T-helper 17 cell (primary cell): ENCODE data around the gene KANSL3. TPM values are rescaled to one million over a fixed set of nuclear protein-coding genes. Genes with fewer than 3 reads are reported as not detected.
"Not testable (repeated sequence)": the region's sequence is repeated elsewhere in the genome, so short reads cannot be mapped to it uniquely, and the experiment has no call there.

Experiments
- ATAC-seq: fragments of 150-1000 bp; cut with Tn5 transposase; 2 replicates; pipeline ENCODE4 v1.10.0; 2021; ENCODE audit warnings: mild to moderate bottlenecking, moderate library complexity
- DNase-seq, 3 donors: peaks; one replicate each; pipeline versions ENCODE4 v3.0.0 to v3.0.0-alpha.2; 2020 to 2021
- H3K9me3 ChIP-seq: one replicate; pipeline ENCODE4 v1.7.0; 2013; ENCODE audit warnings: low read length, mild to moderate bottlenecking; ENCODE audit not compliant: control insufficient read depth, poor library complexity, severe bottlenecking
- H3K27ac Mint-ChIP-seq: one replicate; pipeline ENCODE4 v1.8.0; 2022; ENCODE audit warnings: mild to moderate bottlenecking, moderate library complexity, mixed read lengths
- H3K27me3 Mint-ChIP-seq: one replicate; pipeline ENCODE4 v1.8.0; 2022; ENCODE audit warnings: mixed read lengths
- H3K36me3 Mint-ChIP-seq: one replicate; pipeline ENCODE4 v1.8.0; 2022; ENCODE audit warnings: low read depth, mixed read lengths
- H3K4me1 Mint-ChIP-seq: one replicate; pipeline ENCODE4 v1.8.0; 2022; ENCODE audit warnings: mild to moderate bottlenecking, mixed read lengths
- H3K4me3 Mint-ChIP-seq: one replicate; pipeline ENCODE4 v1.8.0; 2022; ENCODE audit warnings: mild to moderate bottlenecking, moderate library complexity, mixed read lengths
- total RNA-seq, 4 donors: library from RNA in 2 of 4; stranded (reverse) in 2 of 4; gene quantifications; one replicate each; pipeline ENCODE4 v1.2.3 and lab custom pipeline; 2022 to 2026

The KANSL3 gene
- total RNA-seq, 2 donors from 2014 or later, result 57.4 to 61.2 TPM

DNA sequence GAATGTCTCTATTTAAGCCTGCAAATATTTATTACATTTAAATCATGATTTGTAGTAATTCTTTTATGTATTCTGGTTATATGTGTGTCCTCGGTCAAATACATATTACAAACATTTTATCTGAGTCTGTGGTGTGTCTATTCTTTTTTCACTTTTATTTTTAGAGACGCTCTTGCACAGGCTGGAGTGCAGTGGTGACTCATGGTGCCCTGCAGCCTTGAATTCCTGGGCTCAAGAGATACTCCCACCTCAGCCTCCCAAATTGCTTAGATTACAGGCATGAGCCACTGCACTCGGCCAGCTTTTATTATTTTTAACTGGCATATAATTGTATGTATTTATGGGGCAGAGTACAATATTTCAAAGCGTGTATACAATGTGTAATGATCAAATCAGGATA, 54.1 kb downstream of the KANSL3 start:
- no peaks in the 10 kb centered on the region for H3K9me3 ChIP-seq
- DNase-seq (no peak), ATAC-seq (no peak)
- H3K36me3 Mint-ChIP-seq, result peaks cover 3% of the 10 kb centered on the region
- H3K27ac Mint-ChIP-seq, result no peak overlapping the region
- peaks cover 4% of the 10 kb centered on the region for H3K27me3 Mint-ChIP-seq
- no peak overlapping the region for H3K4me3 Mint-ChIP-seq
- H3K4me1 Mint-ChIP-seq, result peaks cover 5% of the 10 kb centered on the region

DNA sequence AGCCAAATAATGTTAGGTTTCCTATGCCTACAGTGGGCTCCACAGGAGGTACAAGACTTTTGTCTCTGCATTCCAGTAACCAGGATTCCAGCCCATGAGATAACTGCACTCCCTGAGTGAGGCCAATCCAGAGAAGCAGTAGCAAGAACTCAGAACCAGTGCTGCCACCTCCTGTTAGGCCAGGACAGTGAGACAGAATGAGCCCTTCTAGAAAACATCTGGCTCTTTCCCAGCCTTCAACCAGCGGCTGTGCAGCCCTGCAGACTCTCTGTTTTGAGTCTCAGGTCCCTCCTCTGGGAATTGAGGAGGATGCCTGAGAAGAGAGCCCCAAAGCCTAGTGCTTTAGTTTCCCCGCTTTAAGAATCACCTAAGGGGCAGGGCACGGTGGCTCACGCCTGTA, 57.3 kb downstream of the KANSL3 start:
- no peak overlapping the region for H3K27ac Mint-ChIP-seq
- H3K9me3 ChIP-seq, result no peaks in the 10 kb centered on the region
- H3K36me3 Mint-ChIP-seq, result peaks cover 3% of the 10 kb centered on the region
- peaks cover 4% of the 10 kb centered on the region for H3K4me1 Mint-ChIP-seq
- ATAC-seq (no peak), DNase-seq (no peak)
- no peak overlapping the region for H3K4me3 Mint-ChIP-seq
- peaks cover 5% of the 10 kb centered on the region for H3K27me3 Mint-ChIP-seq

DNA sequence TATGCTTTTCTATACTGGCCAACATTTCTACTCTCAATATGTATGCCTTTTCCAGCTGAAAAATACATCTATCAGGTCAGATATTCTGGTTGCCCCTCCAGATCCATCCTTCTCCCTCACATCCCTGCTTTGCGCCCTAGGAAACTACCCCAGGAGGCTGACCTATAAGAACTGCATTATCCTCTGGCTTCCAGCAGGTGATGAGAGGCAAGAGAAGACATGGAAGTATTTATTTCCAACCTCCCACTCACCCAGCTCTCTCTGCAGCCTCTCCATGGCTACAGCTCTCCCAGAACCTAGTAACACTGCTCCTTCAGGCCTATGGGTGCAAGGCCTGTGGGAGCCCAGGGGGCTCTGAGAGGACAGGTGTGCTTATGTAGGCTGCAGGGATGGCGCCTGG, 58.7 kb downstream of the KANSL3 start:
- ATAC-seq, result no peak
- H3K4me1 Mint-ChIP-seq, result peaks cover 4% of the 10 kb centered on the region
- DNase-seq, result no peak
- H3K27me3 Mint-ChIP-seq, result peaks cover 5% of the 10 kb centered on the region
- peaks cover 3% of the 10 kb centered on the region for H3K36me3 Mint-ChIP-seq
- no peaks in the 10 kb centered on the region for H3K9me3 ChIP-seq
- no peak overlapping the region for H3K4me3 Mint-ChIP-seq
- H3K27ac Mint-ChIP-seq, result no peak overlapping the region

DNA sequence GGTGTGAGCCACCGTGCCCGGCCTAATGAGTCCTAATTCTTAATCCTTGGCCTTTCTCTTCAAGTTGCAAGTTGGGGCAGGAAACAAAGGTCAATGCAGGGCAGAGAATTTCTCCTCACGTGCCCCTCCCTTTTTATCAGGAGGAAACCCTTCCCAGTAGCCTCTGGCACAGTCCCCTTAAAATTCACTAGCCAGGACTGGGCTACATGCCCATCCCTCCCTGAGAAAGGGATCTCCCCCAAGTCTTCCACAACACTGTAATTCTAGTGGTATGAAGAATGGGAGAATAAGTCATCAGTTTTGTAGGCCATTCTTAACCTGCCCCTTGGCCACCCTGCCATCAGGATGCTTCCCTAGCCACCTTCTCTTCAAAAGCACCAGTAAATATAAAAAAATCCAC, 59.4 kb downstream of the KANSL3 start:
- no peak overlapping the region for H3K4me3 Mint-ChIP-seq
- peaks cover 4% of the 10 kb centered on the region for H3K4me1 Mint-ChIP-seq
- peaks cover 5% of the 10 kb centered on the region for H3K27me3 Mint-ChIP-seq
- H3K9me3 ChIP-seq, result no peaks in the 10 kb centered on the region
- no peak overlapping the region for H3K27ac Mint-ChIP-seq
- DNase-seq (no peak), ATAC-seq (no peak)
- peaks cover 3% of the 10 kb centered on the region for H3K36me3 Mint-ChIP-seq

DNA sequence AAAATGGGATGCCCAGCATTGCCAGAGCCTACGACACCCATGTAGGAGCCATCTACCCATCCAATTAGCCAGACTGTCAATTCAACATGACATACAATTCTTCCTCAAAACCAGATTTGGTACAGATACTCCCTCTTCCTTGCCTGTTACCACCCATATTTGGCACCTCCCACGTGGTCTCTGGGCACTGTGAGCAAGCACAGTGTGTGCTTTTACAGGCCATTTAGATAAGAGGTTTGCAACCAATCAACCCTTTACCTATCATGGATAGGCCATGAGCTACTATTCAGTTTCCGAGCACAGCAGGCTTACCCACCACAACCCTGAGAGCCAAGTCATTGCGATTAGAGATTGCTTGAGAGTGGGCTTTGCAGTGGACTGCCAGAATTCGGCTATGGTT, 60.6 kb downstream of the KANSL3 start:
- H3K9me3 ChIP-seq, result no peaks in the 10 kb centered on the region
- Mint-ChIP-seq H3K4me3 (no peak overlapping the region), H3K27me3 (peaks cover 5% of the 10 kb centered on the region), H3K4me1 (peaks cover 4% of the 10 kb centered on the region), H3K36me3 (peaks cover 9% of the 10 kb centered on the region), H3K27ac (no peak overlapping the region)
- ATAC-seq, result no peak
- DNase-seq, result no peak

DNA sequence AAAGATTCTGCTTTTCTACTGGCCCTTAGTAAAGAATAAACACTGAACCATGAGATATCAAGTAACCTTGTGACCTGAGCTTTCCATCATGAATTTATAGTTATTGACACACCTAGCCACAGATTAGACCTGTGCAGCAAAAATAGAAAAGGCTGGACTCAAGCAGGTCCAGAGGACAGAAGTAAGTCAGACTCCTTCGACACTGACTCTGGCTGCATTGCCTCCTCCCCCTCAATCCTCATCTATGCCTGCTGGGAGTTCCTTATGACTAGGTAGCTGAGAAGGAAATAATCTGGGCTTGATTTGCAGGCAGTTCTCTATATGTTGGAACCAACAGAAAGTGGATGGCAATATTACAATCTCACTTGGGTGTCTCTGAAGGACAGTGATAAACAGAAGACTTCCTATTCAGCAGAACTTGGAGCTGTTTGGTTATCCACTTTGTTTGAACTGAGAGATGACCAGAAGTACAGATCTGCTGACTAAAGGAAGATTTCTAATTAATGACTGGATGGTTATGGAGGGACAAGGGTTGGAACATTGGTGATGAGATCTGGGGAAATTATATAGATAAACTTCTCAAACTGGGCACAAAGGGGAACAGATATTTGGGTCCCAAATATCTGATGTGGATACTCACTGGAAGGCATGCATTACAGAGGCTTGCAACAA, 62.2 kb downstream of the KANSL3 start:
- no peak for ATAC-seq
- DNase-seq, result no peak
- no peaks in the 10 kb centered on the region for H3K9me3 ChIP-seq
- peaks cover 9% of the 10 kb centered on the region for H3K36me3 Mint-ChIP-seq
- no peak overlapping the region for H3K4me3 Mint-ChIP-seq
- peaks cover 4% of the 10 kb centered on the region for H3K4me1 Mint-ChIP-seq
- peaks cover 5% of the 10 kb centered on the region for H3K27me3 Mint-ChIP-seq
- no peak overlapping the region for H3K27ac Mint-ChIP-seq

DNA sequence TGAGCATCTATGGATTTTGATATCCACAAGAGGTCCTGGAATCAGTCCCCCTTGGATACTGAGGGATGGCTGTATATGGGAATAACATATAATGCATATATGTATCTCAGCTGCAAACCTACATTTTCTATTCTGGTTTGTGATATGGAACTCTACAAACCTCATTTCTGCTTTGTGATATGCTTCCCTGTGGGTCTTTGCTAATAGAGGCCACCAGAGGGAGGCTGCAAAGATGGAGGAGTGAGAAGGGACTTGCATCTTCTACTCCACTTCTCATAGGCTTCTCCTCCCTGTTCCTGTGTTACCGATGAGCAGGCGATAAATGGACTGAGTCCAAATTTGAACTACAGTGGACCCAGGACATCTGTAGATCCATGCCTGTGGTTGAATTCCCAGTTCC, 63.7 kb downstream of the KANSL3 start:
- ATAC-seq, result no peak
- Mint-ChIP-seq H3K27me3 (peaks cover 4% of the 10 kb centered on the region), H3K36me3 (peaks cover 9% of the 10 kb centered on the region), H3K4me3 (no peak overlapping the region), H3K27ac (no peak overlapping the region), H3K4me1 (peaks cover 4% of the 10 kb centered on the region)
- no peaks in the 10 kb centered on the region for H3K9me3 ChIP-seq
- no peak for DNase-seq

DNA sequence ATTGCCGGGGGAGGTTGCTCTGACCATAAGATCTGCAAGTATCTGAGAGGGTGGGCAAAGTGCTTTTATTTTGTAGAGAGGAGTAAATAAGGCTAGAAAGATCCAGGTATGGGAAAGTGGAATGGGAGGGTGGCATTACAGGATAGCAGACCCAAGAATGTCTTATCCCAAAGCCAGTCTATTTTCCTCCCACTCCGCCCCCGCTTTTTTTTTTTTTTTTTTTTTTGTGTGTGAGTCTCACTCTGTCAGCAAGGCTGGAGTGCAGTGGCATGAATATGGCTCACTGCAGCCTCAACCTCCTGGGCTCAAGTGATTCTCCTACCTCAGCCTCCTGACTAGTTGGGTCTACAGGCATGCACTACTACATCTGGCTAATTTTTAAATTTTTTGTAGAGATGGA, 70.0 kb downstream of the KANSL3 start:
- ATAC-seq (no peak), DNase-seq (no peak)
- H3K27ac Mint-ChIP-seq, result no peak overlapping the region
- H3K36me3 Mint-ChIP-seq, result peaks cover 7% of the 10 kb centered on the region
- no peak overlapping the region for H3K4me3 Mint-ChIP-seq
- H3K9me3 ChIP-seq, result no peaks in the 10 kb centered on the region
- peaks cover 5% of the 10 kb centered on the region for H3K27me3 Mint-ChIP-seq
- no peaks in the 10 kb centered on the region for H3K4me1 Mint-ChIP-seq

DNA sequence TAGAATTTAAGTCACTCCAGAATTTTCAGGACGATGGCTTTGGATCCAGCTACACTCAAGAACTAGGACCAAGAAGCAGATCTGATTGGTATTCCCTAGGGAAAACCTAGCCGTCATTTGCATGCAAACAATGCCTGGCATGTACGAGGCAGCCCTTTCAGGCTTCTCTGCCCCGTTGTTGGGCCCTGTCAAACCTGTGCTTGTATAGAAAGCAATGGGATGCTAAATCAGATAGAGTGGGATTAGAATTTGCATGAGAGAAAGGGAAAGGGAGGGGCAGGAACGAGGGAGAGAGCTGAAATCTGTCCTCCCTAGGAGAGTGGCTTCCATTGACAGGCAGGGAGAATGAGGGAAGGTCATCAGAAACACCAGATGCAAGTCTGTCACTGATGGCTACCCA, 73.0 kb downstream of the KANSL3 start:
- Mint-ChIP-seq H3K27me3 (peaks cover 5% of the 10 kb centered on the region), H3K4me1 (no peaks in the 10 kb centered on the region), H3K27ac (no peak overlapping the region), H3K4me3 (no peak overlapping the region), H3K36me3 (peaks cover 2% of the 10 kb centered on the region)
- DNase-seq (no peak), ATAC-seq (no peak)
- H3K9me3 ChIP-seq, result no peaks in the 10 kb centered on the region

DNA sequence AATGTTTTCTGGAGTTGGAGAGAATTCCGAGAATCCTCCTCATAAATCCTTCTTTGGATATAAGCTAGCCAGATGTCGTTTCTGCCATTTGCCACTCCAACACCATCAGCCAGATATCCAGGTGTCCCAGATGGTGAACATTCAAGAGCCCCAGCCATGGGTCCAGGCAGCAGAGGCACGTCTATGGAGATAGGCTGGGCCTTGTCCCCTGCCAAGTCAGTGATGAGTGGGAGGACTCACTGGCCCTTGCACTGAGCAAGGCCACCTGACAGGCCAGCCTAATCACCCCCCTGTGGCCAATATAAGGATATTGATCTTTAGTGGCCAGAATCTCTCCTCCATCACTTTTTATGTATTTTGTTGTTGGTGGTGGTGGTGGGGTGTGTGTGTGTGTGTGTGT, 73.5 kb downstream of the KANSL3 start:
- Mint-ChIP-seq H3K27ac (no peak overlapping the region), H3K27me3 (peaks cover 5% of the 10 kb centered on the region), H3K4me3 (no peak overlapping the region), H3K4me1 (no peaks in the 10 kb centered on the region), H3K36me3 (peaks cover 2% of the 10 kb centered on the region)
- no peaks in the 10 kb centered on the region for H3K9me3 ChIP-seq
- DNase-seq (no peak), ATAC-seq (no peak)

DNA sequence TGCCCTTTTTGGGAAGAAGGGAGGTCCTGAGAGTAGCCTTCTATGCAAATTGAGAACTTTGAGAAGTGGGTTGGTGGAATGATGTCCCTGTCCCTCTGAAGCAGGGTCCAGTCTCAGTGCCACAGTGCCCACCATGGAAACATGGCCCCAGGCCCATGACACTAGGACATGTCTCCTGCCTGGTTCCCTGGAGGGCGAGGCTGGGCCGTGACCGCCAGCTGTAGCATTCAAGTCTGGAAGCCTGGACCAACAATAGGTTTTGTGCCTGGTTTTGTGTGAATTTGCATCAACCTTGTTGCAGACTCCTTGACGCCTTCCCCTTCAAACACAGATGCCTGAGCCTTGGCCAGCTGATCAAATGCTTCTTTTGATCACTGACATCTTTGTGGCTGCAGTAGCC, 74.1 kb downstream of the KANSL3 start:
- H3K4me3 Mint-ChIP-seq, result no peak overlapping the region
- DNase-seq, result no peak

DNA sequence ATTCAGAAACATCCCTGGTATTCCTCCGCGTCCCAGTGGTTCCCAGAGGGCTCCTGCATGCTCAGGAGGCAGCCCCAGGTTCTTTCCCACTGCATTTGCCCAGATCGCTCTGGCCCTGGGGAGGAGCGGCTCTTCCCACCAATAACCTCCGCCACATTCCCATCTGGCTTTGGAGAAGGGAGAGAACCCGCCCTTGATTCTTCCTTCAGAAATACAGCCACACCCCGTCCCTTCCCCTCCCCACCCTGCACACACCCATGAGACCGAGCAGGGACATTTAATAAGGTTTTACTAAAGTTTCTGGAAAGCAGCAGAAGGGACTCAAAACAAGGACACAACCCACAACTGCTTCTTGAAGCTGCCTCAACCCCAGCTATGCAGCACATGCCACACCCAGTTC, 79.6 kb downstream of the KANSL3 start:
- no peak overlapping the region for H3K27ac Mint-ChIP-seq
- ATAC-seq (no peak), DNase-seq (no peak)
- no peaks in the 10 kb centered on the region for H3K36me3 Mint-ChIP-seq
- H3K4me3 Mint-ChIP-seq, result no peak overlapping the region
- H3K4me1 Mint-ChIP-seq, result peaks cover 17% of the 10 kb centered on the region
- no peaks in the 10 kb centered on the region for H3K27me3 Mint-ChIP-seq
- no peaks in the 10 kb centered on the region for H3K9me3 ChIP-seq

More for the DNA sequence above, 74.1 kb downstream of the KANSL3 start:
- Mint-ChIP-seq H3K27ac (no peak overlapping the region), H3K36me3 (peaks cover 2% of the 10 kb centered on the region), H3K4me1 (no peaks in the 10 kb centered on the region), H3K27me3 (peaks cover 5% of the 10 kb centered on the region)
- ATAC-seq, result no peak
- H3K9me3 ChIP-seq, result no peaks in the 10 kb centered on the region

DNA sequence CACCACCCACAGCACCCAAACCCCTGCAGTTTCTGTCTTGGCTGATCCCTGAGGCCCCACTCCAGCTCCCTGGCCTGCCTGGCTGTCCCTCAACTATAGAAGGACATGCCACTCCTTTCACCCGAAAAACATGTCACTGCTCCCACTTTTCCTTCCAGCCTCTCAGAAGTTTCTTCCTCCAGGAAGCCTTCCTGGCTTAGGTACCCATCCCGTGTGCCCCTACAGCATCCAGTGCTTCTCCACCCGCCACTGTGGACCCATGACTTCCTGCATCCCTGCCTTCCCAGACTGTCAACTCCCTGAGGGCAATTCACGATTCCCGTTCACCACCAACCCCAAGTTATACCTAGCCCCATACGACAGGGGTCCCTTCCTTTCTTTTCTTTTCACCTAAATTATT, 80.1 kb downstream of the KANSL3 start:
- no peaks in the 10 kb centered on the region for H3K9me3 ChIP-seq
- Mint-ChIP-seq H3K36me3 (no peaks in the 10 kb centered on the region), H3K4me1 (peaks cover 20% of the 10 kb centered on the region), H3K27me3 (no peaks in the 10 kb centered on the region), H3K27ac (no peak overlapping the region), H3K4me3 (no peak overlapping the region)
- DNase-seq (no peak), ATAC-seq (no peak)

DNA sequence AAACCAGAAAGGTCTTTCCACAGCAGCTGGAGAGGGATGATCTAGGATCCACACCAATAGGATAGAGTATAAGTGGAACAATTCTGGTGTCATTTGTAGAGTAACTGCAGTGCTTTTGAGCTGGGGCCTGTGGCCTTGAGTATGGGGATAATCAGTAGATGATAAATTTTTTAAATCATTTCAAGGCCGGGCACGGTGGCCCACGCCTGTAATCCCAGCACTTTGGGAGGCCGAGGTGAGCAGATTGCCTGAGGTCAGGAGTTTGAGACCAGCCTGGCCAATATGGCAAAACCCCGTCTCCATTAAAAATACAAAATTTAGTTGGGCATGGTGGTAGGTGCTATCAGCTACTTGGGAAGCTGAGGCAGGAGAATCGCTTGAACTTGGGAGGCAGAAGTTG, 80.7 kb downstream of the KANSL3 start:
- H3K4me1 Mint-ChIP-seq, result peaks cover 23% of the 10 kb centered on the region
- H3K9me3 ChIP-seq, result not testable (repeated sequence)

More for the DNA sequence above, 80.7 kb downstream of the KANSL3 start:
- not testable (repeated sequence) for DNase-seq, ATAC-seq, H3K27me3 Mint-ChIP-seq, H3K4me3 Mint-ChIP-seq, H3K36me3 Mint-ChIP-seq
- H3K27ac Mint-ChIP-seq, result peak overlapping the region; percentile 75
